ENCODE measurements around the gene MCM5.

MCM5 gene

DNA sequence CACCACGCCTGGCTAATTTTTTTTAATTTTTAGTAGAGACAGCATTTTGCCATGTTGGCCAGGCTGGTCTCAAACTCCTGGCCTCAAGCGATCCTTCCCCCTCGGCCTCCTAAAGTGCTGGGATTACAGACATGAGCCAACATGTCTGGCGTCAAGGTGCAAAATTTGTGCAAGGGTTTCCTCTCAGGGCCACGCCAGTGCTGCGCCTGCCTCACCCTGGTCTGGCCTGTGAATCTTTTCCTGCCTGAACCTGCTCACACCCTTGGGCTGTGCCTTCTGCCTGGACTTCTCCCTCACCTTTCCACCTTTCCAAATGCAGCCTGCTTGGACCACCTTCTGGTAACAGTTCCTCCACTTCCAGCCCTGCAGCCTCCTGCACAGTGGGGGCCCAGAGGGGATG is 43.4 kb downstream of the MCM5 start:
- TF ChIP-seq GATA2 (IDR thresholded peaks at IDR 0.05; ENCODE audit: low read depth, low read length) (no peak), GATA3 (IDR thresholded peaks at IDR 0.05; ENCODE audit: low read depth, low read length) (no peak)

- no peak for TF ChIP-seq GATA2 (IDR thresholded peaks at IDR 0.05; ENCODE audit: low read depth, low read length)
- no peak for TF ChIP-seq GATA3 (IDR thresholded peaks at IDR 0.05; ENCODE audit: low read depth, low read length)
These were observed 44.1 kb downstream of the MCM5 start for GRCh38 chr22:35443790-35444684.

DNA sequence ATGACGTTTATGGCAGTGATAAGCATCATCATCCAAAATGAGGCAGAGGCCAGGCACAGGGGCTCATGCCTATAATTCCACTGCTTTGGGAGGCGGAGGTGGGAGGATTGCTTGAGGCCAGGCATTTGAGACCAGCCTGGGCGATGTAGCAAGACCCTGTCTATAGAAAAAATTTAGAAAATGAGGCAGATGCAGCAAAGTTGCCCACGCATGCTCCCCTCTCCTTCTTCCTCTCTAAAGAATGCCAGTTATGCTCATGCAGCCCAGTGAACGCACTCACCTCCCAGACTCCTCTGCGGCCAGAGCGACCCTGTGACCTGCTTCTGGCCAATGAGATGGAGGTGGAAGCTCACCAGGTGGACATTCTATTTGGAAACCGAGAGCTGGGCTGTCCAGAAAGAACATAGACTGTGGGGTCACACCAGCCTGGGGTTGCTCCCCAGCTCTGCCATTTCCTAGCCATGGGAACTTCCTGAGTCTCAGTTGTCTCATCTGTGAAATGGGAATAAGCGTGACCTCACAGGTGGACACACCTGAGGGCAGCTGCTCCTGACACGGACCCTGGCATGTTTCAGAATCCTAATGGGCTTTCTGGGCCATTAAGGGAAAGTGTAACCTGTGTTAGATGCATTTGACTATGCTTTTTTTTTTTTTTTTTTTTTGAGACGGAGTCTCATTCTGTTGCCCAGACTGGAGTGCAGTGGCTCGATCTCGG is 44.9 kb downstream of the MCM5 start:
- no peak for TF ChIP-seq GATA2 (IDR thresholded peaks at IDR 0.05; ENCODE audit: low read depth, low read length)
- TF ChIP-seq GATA3 (IDR thresholded peaks at IDR 0.05; ENCODE audit: low read depth, low read length) = no peak

DNA sequence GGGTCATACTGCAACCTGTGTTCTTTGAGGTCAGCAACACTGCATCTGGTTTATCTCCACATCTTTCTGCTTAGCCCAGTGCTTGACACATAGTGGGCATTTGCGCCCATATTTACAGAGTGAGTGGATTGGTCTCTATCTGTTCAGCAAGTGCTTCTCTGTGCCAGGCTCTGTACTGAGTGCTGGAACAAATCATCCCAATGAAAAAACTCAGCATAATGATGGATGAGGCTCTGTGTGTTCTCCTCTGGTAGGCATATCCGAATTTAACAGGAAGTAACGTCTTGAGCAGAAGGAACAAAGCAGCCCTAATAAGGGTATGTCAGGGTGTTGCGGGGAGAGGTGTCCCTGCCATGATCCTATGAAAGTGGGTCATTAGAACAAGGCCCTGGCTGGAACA is 46.0 kb downstream of the MCM5 start:
- TF ChIP-seq GATA2 (IDR thresholded peaks at IDR 0.05; ENCODE audit: low read depth, low read length) (no peak; the same call in 1 of the 2 replicates), GATA3 (IDR thresholded peaks at IDR 0.05; ENCODE audit: low read depth, low read length) (no peak)

- no peak for TF ChIP-seq GATA2 (IDR thresholded peaks at IDR 0.05; ENCODE audit: low read depth, low read length)
- TF ChIP-seq GATA3 (IDR thresholded peaks at IDR 0.05; ENCODE audit: low read depth, low read length) = no peak
These were observed 46.4 kb downstream of the MCM5 start for GRCh38 chr22:35446365-35446764.

GRCh38 chr22:35448523-35448922 is 48.6 kb downstream of the MCM5 start:
- TF ChIP-seq GATA2 (IDR thresholded peaks at IDR 0.05; ENCODE audit: low read depth, low read length) (no peak), GATA3 (IDR thresholded peaks at IDR 0.05; ENCODE audit: low read depth, low read length) (no peak)

- TF ChIP-seq GATA2 (IDR thresholded peaks at IDR 0.05; ENCODE audit: low read depth, low read length) (no peak), GATA3 (IDR thresholded peaks at IDR 0.05; ENCODE audit: low read depth, low read length) (no peak)
These were observed 50.1 kb downstream of the MCM5 start for GRCh38 chr22:35449829-35450689.

- TF ChIP-seq GATA2 (IDR thresholded peaks at IDR 0.05; ENCODE audit: low read depth, low read length) (no peak), GATA3 (IDR thresholded peaks at IDR 0.05; ENCODE audit: low read depth, low read length) (no peak)
These were observed 51.1 kb downstream of the MCM5 start for GRCh38 chr22:35450824-35451569.

DNA sequence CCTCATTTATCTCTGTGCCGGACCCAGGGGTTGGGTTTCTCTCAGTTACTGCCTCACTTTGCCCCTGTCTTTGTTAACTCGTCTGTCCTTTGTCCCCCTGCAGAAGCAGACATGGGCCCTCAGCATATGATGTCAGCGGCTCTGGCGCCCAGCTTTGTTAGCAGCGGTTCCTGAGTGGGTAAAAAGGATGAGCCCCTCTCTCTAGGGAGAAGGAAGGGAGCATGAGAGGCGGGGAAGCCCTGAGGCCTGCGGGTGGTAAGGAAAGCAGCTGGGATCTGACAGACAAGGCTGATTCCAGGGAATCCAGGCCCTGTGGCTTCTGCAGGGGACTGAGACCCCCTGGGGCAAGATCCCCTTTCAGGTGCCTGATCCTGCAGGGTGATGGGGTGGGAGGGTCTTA is 51.7 kb downstream of the MCM5 start:
- TF ChIP-seq GATA3 (IDR thresholded peaks at IDR 0.05; ENCODE audit: low read depth, low read length) (no peak), GATA2 (IDR thresholded peaks at IDR 0.05; ENCODE audit: low read depth, low read length) (no peak)

GRCh38 chr22:35452351-35452781 is 52.4 kb downstream of the MCM5 start:
- TF ChIP-seq GATA3 (IDR thresholded peaks at IDR 0.05; ENCODE audit: low read depth, low read length) (no peak), GATA2 (IDR thresholded peaks at IDR 0.05; ENCODE audit: low read depth, low read length) (no peak)

DNA sequence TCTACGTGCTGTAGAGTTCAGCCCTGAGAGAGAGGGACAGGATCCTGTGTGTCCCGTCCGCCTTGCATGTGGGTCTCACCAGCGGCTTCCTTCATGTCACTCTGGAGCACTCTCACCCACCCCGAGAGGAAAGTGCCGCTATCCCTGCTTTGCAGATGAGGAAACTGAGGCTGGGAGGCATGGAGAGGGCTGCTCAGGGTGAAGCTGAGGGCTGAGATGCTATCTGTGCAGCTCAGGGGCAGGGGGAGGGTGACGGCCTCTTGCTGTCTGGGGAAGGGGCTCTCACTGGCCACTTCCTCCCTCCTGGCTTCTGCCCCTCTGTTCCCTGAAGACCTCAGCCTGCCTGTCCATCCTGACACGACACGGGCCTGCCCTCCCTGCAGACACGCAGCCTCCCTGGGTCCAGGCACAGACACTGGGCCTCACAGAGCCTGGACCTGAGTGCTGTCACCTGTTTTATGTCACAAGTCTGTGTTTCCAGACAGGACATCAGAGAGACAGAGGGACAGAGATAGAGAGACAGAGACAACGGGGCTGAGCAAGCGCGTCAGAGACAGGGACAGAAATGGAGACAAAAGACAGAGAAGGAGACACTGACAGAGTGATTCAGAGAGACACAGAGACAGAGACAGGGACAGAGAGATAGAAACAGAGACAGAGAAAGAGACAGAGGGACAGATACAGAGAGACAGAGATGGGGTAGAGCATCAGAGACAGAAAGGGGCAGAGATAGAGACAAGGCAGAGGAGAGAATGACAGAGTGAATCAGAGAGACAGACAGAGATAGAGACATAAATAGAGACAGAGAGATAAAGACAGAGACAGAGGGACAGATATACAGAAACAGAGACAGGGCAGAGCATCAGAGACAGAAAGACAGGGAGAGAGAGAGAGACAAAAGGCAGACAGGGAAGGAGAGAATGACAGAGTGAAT is 53.1 kb downstream of the MCM5 start:
- peak; percentile 54; the same call in 1 of the 2 replicates for TF ChIP-seq GATA2 (IDR thresholded peaks at IDR 0.05; ENCODE audit: low read depth, low read length)
- no peak for TF ChIP-seq GATA3 (IDR thresholded peaks at IDR 0.05; ENCODE audit: low read depth, low read length)

DNA sequence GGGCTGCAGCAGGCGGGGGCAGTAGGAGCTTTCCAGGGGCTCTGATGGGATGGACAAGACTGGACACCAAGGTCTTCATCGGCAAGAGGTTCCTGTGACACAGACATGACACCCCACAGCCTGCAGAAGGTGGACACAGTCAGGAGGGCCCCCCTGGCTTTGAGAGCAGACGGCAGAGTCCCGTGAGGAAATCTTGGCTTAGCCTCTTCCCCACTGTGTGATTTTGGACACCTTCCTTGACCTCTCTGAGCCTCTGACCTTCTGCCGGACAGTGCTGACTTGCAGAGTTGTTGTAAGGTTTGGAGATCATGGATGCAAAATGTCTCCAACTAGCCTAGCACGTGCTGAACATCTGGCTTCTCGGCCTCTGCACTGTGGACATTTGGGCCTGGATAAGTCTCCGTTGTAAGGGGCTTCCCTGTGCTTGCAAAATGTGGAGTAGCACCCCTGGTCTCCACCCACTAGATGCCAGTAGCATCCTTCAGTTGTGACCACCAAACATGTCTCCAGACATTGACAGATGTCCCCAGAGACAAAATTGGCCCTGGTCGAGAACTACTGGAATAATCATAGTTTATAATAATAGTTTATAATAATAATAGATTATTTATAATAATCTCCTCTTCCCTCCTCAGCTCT is 54.6 kb downstream of the MCM5 start:
- no peak for TF ChIP-seq GATA3 (IDR thresholded peaks at IDR 0.05; ENCODE audit: low read depth, low read length)
- TF ChIP-seq GATA2 (IDR thresholded peaks at IDR 0.05; ENCODE audit: low read depth, low read length) = no peak

All from SH-SY5Y (cell line).